ENCODE data around the gene SSX2IP.

SSX2IP gene

DNA sequence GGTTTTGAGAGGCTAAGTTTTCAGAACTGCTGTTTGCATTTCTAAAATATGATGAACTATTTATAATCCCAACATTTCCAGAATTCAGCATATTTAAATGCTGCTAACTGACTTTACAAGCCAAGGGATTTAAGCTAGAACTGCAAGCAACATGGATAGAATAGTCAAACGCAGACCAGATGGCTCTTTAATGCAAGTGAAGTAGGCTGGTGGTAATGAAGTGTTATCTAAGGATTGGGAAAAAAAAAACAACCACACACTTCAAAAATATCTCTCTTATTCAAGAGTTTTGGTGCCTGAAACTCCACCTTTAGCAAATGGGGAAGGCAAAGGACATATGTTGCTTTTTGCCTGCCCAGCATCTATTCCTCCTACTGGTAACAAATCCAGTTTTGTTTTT, 20.9 kb upstream of the SSX2IP start (continued):
- no peak for TF ChIP-seq ZNF518A (tag by site-specific recombination; conservative IDR thresholded peaks at IDR 0.05; ENCODE audit: low read depth)

GRCh38 chr1:84709131-84709530, 18.9 kb upstream of the SSX2IP start:
- no peaks in the 10 kb centered on the region for H3K9me3 ChIP-seq (ENCODE audit: control insufficient read depth, insufficient read depth, low read depth, low read length)
- H3K4me3 ChIP-seq (ENCODE audit: low read depth, low read length), result no peak overlapping the region
- H3K36me3 ChIP-seq (ENCODE audit: control insufficient read depth in 2 of 2, insufficient read depth in 1 of 2, low read length in 2 of 2), result no peaks in the 10 kb centered on the region
- CTCF ChIA-PET, result no interaction called here
- no peaks in the 10 kb centered on the region for H3K4me1 ChIP-seq (ENCODE audit: control insufficient read depth, insufficient read depth, low read length)
- H3K27ac ChIP-seq (ENCODE audit: extremely low read depth, low read depth, low read length), result no peak overlapping the region
- TF ChIP-seq, protein P1, sequence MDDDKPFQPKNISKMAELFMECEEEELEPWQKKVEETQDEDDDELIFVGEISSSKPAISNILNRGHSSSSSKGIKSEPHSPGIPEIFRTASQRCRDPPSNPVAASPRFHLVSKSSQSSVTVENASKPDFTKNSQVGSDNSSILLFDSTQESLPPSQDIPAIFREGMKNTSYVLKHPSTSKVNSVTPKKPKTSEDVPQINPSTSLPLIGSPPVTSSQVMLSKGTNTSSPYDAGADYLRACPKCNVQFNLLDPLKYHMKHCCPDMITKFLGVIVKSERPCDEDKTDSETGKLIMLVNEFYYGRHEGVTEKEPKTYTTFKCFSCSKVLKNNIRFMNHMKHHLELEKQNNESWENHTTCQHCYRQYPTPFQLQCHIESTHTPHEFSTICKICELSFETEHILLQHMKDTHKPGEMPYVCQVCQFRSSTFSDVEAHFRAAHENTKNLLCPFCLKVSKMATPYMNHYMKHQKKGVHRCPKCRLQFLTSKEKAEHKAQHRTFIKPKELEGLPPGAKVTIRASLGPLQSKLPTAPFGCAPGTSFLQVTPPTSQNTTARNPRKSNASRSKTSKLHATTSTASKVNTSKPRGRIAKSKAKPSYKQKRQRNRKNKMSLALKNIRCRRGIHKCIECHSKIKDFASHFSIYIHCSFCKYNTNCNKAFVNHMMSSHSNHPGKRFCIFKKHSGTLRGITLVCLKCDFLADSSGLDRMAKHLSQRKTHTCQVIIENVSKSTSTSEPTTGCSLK (tag by site-specific recombination; IDR thresholded peaks at IDR 0.05), result no peak
- TF ChIP-seq KLF1 (tag by site-specific recombination; IDR thresholded peaks at IDR 0.05), result no peak
- no peak for TF ChIP-seq ZNF654 (tag by site-specific recombination; IDR thresholded peaks at IDR 0.05; ENCODE audit: low read depth)
- no peak for TF ChIP-seq ZNF211 (tag by site-specific recombination; IDR thresholded peaks at IDR 0.05; ENCODE audit: low read depth)
- no peak for TF ChIP-seq ZNF426 (tag by site-specific recombination; IDR thresholded peaks at IDR 0.05)
- TF ChIP-seq YY1 (tag by site-specific recombination; IDR thresholded peaks at IDR 0.05), result no peak
- TF ChIP-seq ZNF146 (tag by site-specific recombination; IDR thresholded peaks at IDR 0.05), result no peak
- TF ChIP-seq ZIC2 (tag by site-specific recombination; IDR thresholded peaks at IDR 0.05), result no peak
- no peak for TF ChIP-seq ZNF76 (tag by site-specific recombination; IDR thresholded peaks at IDR 0.05; ENCODE audit: borderline replicate concordance, low read depth)
- TF ChIP-seq BCL11B (tag by site-specific recombination; IDR thresholded peaks at IDR 0.05; ENCODE audit: low read depth), result no peak
- no peak for TF ChIP-seq ZNF266 (tag by site-specific recombination; IDR thresholded peaks at IDR 0.05; ENCODE audit: low read depth)
- TF ChIP-seq SALL2 (tag by site-specific recombination; IDR thresholded peaks at IDR 0.05; ENCODE audit: borderline replicate concordance), result no peak
- TF ChIP-seq ZSCAN16 (tag by site-specific recombination; IDR thresholded peaks at IDR 0.05), result no peak
- no peak for TF ChIP-seq SP3 (tag by site-specific recombination; IDR thresholded peaks at IDR 0.05)
- no peak for TF ChIP-seq BCL11A (tag by site-specific recombination; IDR thresholded peaks at IDR 0.05; ENCODE audit: low read depth)
- no peak for TF ChIP-seq ZNF449 (tag by site-specific recombination; IDR thresholded peaks at IDR 0.05)
- no peak for TF ChIP-seq TCF7L2 (IDR thresholded peaks at IDR 0.05; ENCODE audit: borderline replicate concordance, low read depth, low read length)
- TF ChIP-seq ZNF404 (tag by site-specific recombination; IDR thresholded peaks at IDR 0.05), result no peak
- TF ChIP-seq HOXD13 (CRISPR knock-in tag; IDR thresholded peaks at IDR 0.05; ENCODE audit: borderline replicate concordance), result no peak
- no peak for TF ChIP-seq HOXC10 (CRISPR knock-in tag; IDR thresholded peaks at IDR 0.05)
- POLR2A ChIA-PET, result no interaction called here
